H1 (cell line): Measurements from ENCODE around the gene RTN4RL1. TPM values are rescaled to one million over a fixed set of nuclear protein-coding genes. Genes with fewer than 3 reads are reported as not detected.

Experiments used
- CTCF ChIA-PET: fragments of 300-600 bp; sonication (Branson Sonifier 250); formaldehyde crosslinking; loops from one replicate; lab custom pipeline; 2021; ENCODE audit not compliant: partially characterized antibody; lab: Charles Lee
- POLR2A ChIA-PET: fragments of 300-600 bp; sonication (Branson Sonifier 250); formaldehyde crosslinking; loops from one replicate; lab custom pipeline; 2021; ENCODE audit warnings: inconsistent platforms; ENCODE audit not compliant: partially characterized antibody; lab: Charles Lee
- DNase-seq, 2 experiments: peaks; one replicate each; pipeline versions ENCODE4 v3.0.0 to v3.0.0-alpha.2; 2010 to 2022; ENCODE audit warnings: low spot score in 2 of 2, low read depth in 1 of 2, mixed read lengths in 1 of 2
- FAIRE-seq: peaks from 2 replicates; lab custom pipeline; 2011; peaks lifted over from hg19 to GRCh38; lab: Jason Lieb, UNC
- H2AFZ ChIP-seq: 2 replicates; pipeline ENCODE4 v1.8.1; 2012; ENCODE audit warnings: low read length, inconsistent platforms
- H2AK5ac ChIP-seq: 2 replicates; pipeline ENCODE4 v1.6.1; 2013; ENCODE audit warnings: low read depth, low read length
- H2BK120ac ChIP-seq: replicated peaks from 2 replicates; pipeline ENCODE3; 2013; ENCODE audit warnings: low read depth, low read length, inconsistent platforms
- H2BK12ac ChIP-seq: 2 replicates; pipeline ENCODE4 v1.6.1; 2013; ENCODE audit warnings: low read depth, low read length
- H2BK15ac ChIP-seq: 2 replicates; pipeline ENCODE4 v1.6.1; 2013; ENCODE audit warnings: low read length
- H2BK20ac ChIP-seq: 2 replicates; pipeline ENCODE4 v1.6.1; 2013; ENCODE audit warnings: low read length
- H2BK5ac ChIP-seq: 2 replicates; pipeline ENCODE4 v1.6.1; 2013; ENCODE audit warnings: low read depth, low read length
- H3K14ac ChIP-seq: 2 replicates; pipeline ENCODE4 v1.6.1; 2013; ENCODE audit warnings: inconsistent platforms; ENCODE audit not compliant: insufficient read length
- H3K18ac ChIP-seq: 2 replicates; pipeline ENCODE4 v1.6.1; 2013; ENCODE audit warnings: low read length; ENCODE audit errors: extremely low read depth
- H3K23ac ChIP-seq: 2 replicates; pipeline ENCODE4 v1.6.1; 2013; ENCODE audit warnings: inconsistent platforms; ENCODE audit not compliant: insufficient read length
- H3K23me2 ChIP-seq: 2 replicates; pipeline ENCODE4 v1.6.1; 2013; ENCODE audit warnings: low read depth, low read length
- H3K27ac ChIP-seq: 2 replicates; pipeline ENCODE4 v1.6.1; 2011; ENCODE audit warnings: low read depth, low read length, inconsistent platforms
- H3K27me3 ChIP-seq, 4 experiments: replicated peaks in 1 of 4; 1 replicate in 1 of 4; 2 replicates in 3 of 4; pipeline versions ENCODE4 v1.6.1 to v1.8.1; 2011 to 2013; ENCODE audit warnings: low read length in 3 of 4, mild to moderate bottlenecking in 3 of 4, inconsistent platforms in 2 of 4, mixed read lengths in 2 of 4, moderate library complexity in 1 of 4; ENCODE audit not compliant: control insufficient read depth in 3 of 4, insufficient read depth in 3 of 4; ENCODE audit errors: extremely low read depth in 1 of 4
- H3K36me3 ChIP-seq, 4 experiments: 2 replicates each; pipeline versions ENCODE4 v1.6.1 to v1.8.1; 2011 to 2013; ENCODE audit warnings: mild to moderate bottlenecking in 4 of 4, low read length in 3 of 4, moderate library complexity in 2 of 4, control low read depth in 1 of 4, inconsistent platforms in 1 of 4; ENCODE audit not compliant: insufficient read depth in 4 of 4, control insufficient read depth in 2 of 4
- H3K4ac ChIP-seq: replicated peaks from 2 replicates; pipeline ENCODE3; 2013; ENCODE audit warnings: low read length, low read depth, mixed read lengths, inconsistent platforms; ENCODE audit not compliant: insufficient read length
- H3K4me1 ChIP-seq, 4 experiments: replicated peaks in 1 of 4; 1 replicate in 1 of 4; 2 replicates in 3 of 4; pipeline versions ENCODE4 v1.6.1 to v1.8.1; 2011 to 2013; ENCODE audit warnings: low read length in 3 of 4, inconsistent platforms in 2 of 4, mixed read lengths in 1 of 4; ENCODE audit not compliant: insufficient read depth in 4 of 4, control insufficient read depth in 3 of 4
- H3K4me2 ChIP-seq, 2 experiments: 2 replicates each; pipeline versions ENCODE4 v1.6.1 to v1.8.1; 2011 to 2013; ENCODE audit warnings: low read depth in 2 of 2, low read length in 2 of 2, control low read depth in 1 of 2, inconsistent platforms in 1 of 2, mild to moderate bottlenecking in 1 of 2; ENCODE audit not compliant: insufficient read depth in 1 of 2
- H3K4me3 ChIP-seq, 4 experiments: fragments of 200-600, 300-600 bp in 1 of 4; sonication (generic), shearing (Covaris generic), sonication (Bioruptor Twin) in 1 of 4; 2 replicates each; pipeline versions ENCODE4 v1.5.1 to v1.8.1; 2011 to 2016; ENCODE audit warnings: low read length in 4 of 4, low read depth in 3 of 4, control low read depth in 2 of 4, inconsistent platforms in 2 of 4, mild to moderate bottlenecking in 2 of 4, mixed read lengths in 1 of 4, moderate library complexity in 1 of 4; ENCODE audit not compliant: insufficient read depth in 2 of 4; ENCODE audit errors: extremely low read depth in 1 of 4
- H3K56ac ChIP-seq: replicated peaks from 2 replicates; pipeline ENCODE3; 2013; ENCODE audit warnings: low read depth, mild to moderate bottlenecking, mixed read lengths, low read length, inconsistent platforms; ENCODE audit not compliant: insufficient read length
- H3K79me1 ChIP-seq: 2 replicates; pipeline ENCODE4 v1.6.1; 2013; ENCODE audit warnings: low read depth, low read length, control low read depth
- H3K79me2 ChIP-seq, 2 experiments: 2 replicates each; pipeline versions ENCODE4 v1.6.1 to v1.8.1; 2012 to 2013; ENCODE audit warnings: low read length in 2 of 2, mild to moderate bottlenecking in 2 of 2, inconsistent platforms in 1 of 2; ENCODE audit not compliant: insufficient read depth in 2 of 2, control insufficient read depth in 1 of 2
- H3K9ac ChIP-seq, 4 experiments: replicated peaks in 1 of 4; 1 replicate in 1 of 4; 2 replicates in 3 of 4; pipeline versions ENCODE4 v1.6.1 to v1.8.1; 2011 to 2013; ENCODE audit warnings: low read depth in 3 of 4, low read length in 3 of 4, control low read depth in 2 of 4, mild to moderate bottlenecking in 2 of 4, moderate library complexity in 2 of 4, inconsistent platforms in 1 of 4; ENCODE audit errors: extremely low read depth in 1 of 4
- H3K9me3 ChIP-seq, 2 experiments: 2 replicates each; pipeline versions ENCODE4 v1.6.1 to v1.8.1; 2012 to 2013; ENCODE audit warnings: mild to moderate bottlenecking in 2 of 2, moderate library complexity in 2 of 2, control low read depth in 1 of 2, inconsistent platforms in 1 of 2, low read depth in 1 of 2, low read length in 1 of 2, mixed read lengths in 1 of 2; ENCODE audit not compliant: insufficient read depth in 2 of 2
- H4K20me1 ChIP-seq, 2 experiments: replicated peaks in 1 of 2; 2 replicates each; pipeline versions ENCODE3 to v1.8.1; 2011 to 2013; ENCODE audit warnings: inconsistent platforms in 2 of 2, low read length in 2 of 2, mild to moderate bottlenecking in 1 of 2; ENCODE audit not compliant: insufficient read depth in 2 of 2, control insufficient read depth in 1 of 2
- H4K5ac ChIP-seq: 2 replicates; pipeline ENCODE4 v1.6.1; 2013; ENCODE audit warnings: low read length, low read depth, mixed read lengths, inconsistent platforms; ENCODE audit not compliant: insufficient read length
- H4K8ac ChIP-seq: 2 replicates; pipeline ENCODE4 v1.8.0; 2013; ENCODE audit warnings: mild to moderate bottlenecking, moderate library complexity, low read length, inconsistent platforms; ENCODE audit not compliant: insufficient read depth; ENCODE audit errors: extremely low read depth
- H4K91ac ChIP-seq: replicated peaks from 2 replicates; pipeline ENCODE3; 2013; ENCODE audit warnings: low read length, mixed read lengths, inconsistent platforms; ENCODE audit not compliant: insufficient read length
- CHD1 ChIP-seq: IDR thresholded peaks from 2 replicates; pipeline ENCODE4 v1.6.1; 2012; ENCODE audit warnings: low read depth, low read length, improper control_type of control experiment
- EGR1 ChIP-seq: IDR thresholded peaks from 2 replicates; pipeline ENCODE4 v1.6.1; 2011; ENCODE audit warnings: low read depth, low read length, borderline replicate concordance
- RFX5 ChIP-seq: IDR thresholded peaks from 2 replicates; pipeline ENCODE4 v1.6.1; 2011; ENCODE audit warnings: low read depth, low read length, improper control_type of control experiment, borderline replicate concordance
- RNF2 ChIP-seq: fragments of 200-900, 300-1000 bp; sonication (generic); IDR thresholded peaks from 2 replicates; pipeline ENCODE4 v1.7.1; 2016; ENCODE audit warnings: borderline replicate concordance, low read depth, mild to moderate bottlenecking, antibody characterized with exemption, low read length; ENCODE audit not compliant: poor library complexity, severe bottlenecking; ENCODE audit errors: missing control alignments
- SIN3A ChIP-seq, 2 experiments: IDR thresholded peaks in 1 of 2; conservative IDR thresholded peaks in 1 of 2; 2 replicates each; pipeline ENCODE4 v1.6.1; 2011 to 2012; ENCODE audit warnings: low read length in 2 of 2, improper control_type of control experiment in 1 of 2, low read depth in 1 of 2, mild to moderate bottlenecking in 1 of 2
- SUZ12 ChIP-seq: fragments of 200-600 bp; sonication (generic); IDR thresholded peaks from 2 replicates; pipeline ENCODE4 v1.6.1; 2012; ENCODE audit warnings: mild to moderate bottlenecking, inconsistent platforms, low read length, moderate library complexity, mixed read lengths
- WGBS, 2 experiments: shearing (Covaris generic) in 1 of 2; methylation state at CpG; one replicate each; pipeline versions ENCODE4 v1.1.6 to v1.1.7; 2013 to 2015; ENCODE audit warnings: low lambda C conversion rate in 2 of 2, mixed read lengths in 2 of 2, inconsistent platforms in 1 of 2, low coverage in 1 of 2, missing lambda C conversion rate in 1 of 2; ENCODE audit not compliant: insufficient replicate concordance in 2 of 2, insufficient coverage in 1 of 2, insufficient read length in 1 of 2; ENCODE audit errors: extremely low coverage in 1 of 2, missing lambda C conversion rate in 1 of 2; 5-methylcytosine and 5-hydroxymethylcytosine counted together
- polyA plus RNA-seq, 7 experiments: library from polyadenylated mRNA; depleted of rRNA in 3 of 7; stranded (reverse) in 5 of 7; unstranded in 2 of 7; fragments of >200 nt in 5 of 7; fragments of 200-250 nt in 2 of 7; gene quantifications; 1 replicate in 5 of 7; 2 replicates in 1 of 7; 4 replicates in 1 of 7; pipeline versions ENCODE4 v1.2.1 to v1.2.3, GENCODE V29; 2011 to 2013; ENCODE audit warnings: missing spikeins in 2 of 7, mixed read lengths in 2 of 7
- total RNA-seq: library from RNA; stranded (reverse); fragmentation: NEBNext Ultra II Directional; extraction: Animal tissue kit (Norgen Biotek cat#: 25700); gene quantifications from 2 replicates; pipeline ENCODE4 v1.2.1, GENCODE V29; 2021

Gene RTN4RL1
- total and polyA plus RNA-seq, 2 of the 8 experiments (the other 6 are each of a cell fraction or from before 2014, with no cell fraction given), result 0.09 TPM; not detected in 1

DNA sequence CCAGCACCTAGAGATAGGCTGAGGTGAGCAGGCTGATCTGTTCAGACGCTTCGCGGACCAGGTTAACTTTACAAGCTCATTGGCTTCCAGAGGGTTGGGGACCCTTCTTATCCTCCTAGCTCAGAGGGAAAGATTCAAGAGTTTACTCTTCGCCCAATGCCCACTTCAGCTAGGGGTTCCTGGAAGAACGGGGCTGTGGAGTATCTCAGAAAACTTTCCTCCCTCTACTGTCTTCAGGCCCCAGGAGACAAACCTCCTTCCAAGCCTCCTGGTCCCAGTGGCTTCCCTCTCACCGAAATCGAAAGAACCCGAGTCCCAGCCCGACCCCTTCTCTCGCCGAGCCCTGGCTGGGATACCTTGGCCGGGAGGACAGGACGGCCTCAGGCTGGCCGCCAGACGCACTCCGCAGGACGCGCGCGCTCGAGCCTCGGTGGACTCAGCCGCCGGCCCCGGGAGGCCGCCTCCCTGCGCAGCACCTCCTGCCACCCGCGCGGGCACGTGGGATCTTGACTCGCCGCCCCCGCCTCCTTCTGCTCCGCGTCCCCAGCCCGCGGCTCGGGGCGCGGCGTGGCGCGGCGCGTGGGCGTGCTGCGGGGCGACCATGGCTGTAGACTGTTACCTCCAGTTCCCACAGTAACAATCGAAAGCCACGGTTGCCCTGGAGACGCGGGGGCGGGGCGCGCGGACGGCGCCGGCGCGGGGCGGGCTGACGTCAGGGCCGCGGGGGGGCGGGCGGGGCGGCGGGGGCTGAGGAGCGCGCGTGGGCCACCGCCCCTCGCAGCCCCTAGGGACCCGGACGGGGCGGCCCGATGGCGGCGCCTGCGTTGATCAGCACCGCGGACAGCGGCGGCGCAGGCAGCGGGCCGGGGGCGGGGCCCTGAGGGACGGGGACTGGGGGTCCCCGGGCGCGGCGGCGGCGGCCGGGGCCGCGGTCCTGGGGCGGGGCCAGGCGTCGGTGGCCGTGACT, 24.5 kb upstream of the RTN4RL1 start:
- Histone ChIP-seq H3K18ac (no peak overlapping the region), H2AK5ac (no peak overlapping the region), H3K4ac (no peak overlapping the region), H4K20me1 (peaks cover 9 to 13% of the 10 kb centered on the region in 2 experiments), H3K14ac (no peak overlapping the region), H3K4me1 (peaks cover 0 to 6% (median 3%) of the 10 kb centered on the region in 4 experiments; a peak in 5 of 7 replicates), H2BK12ac (no peak overlapping the region), H3K79me1 (no peaks in the 10 kb centered on the region), H3K4me3 (peak overlapping the region in 2 of 4 experiments; percentile 17 to 58; a peak in 5 of 8 replicates), H3K9ac (no peak overlapping the region), H4K91ac (no peak overlapping the region), H4K8ac (no peak overlapping the region), H2BK20ac (no peak overlapping the region), H2BK15ac (no peak overlapping the region), H2BK120ac (no peak overlapping the region), H3K9me3 (no peaks in the 10 kb centered on the region), H3K4me2 (peak overlapping the region; percentile 3 to 71), H3K27ac (no peak overlapping the region), H3K36me3 (peaks cover 0 to 5% (median 0%) of the 10 kb centered on the region in 4 experiments; a peak in 1 of 8 replicates), H3K79me2 (no peaks in the 10 kb centered on the region), H3K23ac (no peak overlapping the region), H4K5ac (no peak overlapping the region), H3K23me2 (peaks cover 8% of the 10 kb centered on the region; the same call in 1 of the 2 replicates), H3K56ac (no peak overlapping the region), H2AFZ (no peak overlapping the region), H3K27me3 (peaks cover 44 to 67% (median 64%) of the 10 kb centered on the region in 4 experiments), H2BK5ac (no peak overlapping the region)
- peak in 1 of 2 experiments; percentile 88 for DNase-seq
- TF ChIP-seq CHD1 (no peak), RNF2 (peak; percentile 34), RFX5 (no peak), SIN3A (conservative IDR thresholded peaks at IDR 0.05 in 1 of 2, IDR thresholded peaks at IDR 0.05 in 1 of 2; ENCODE audit: low read depth in 1 of 2, low read length in 2 of 2) (peak; percentile 48 to 76; a peak in 1 of 4 replicates), EGR1 (peak; percentile 22; the same call in 1 of the 2 replicates), SUZ12 (peak; percentile 53)
- 17% methylated on average over 39 of the region's 104 CpGs; no CpG with 5 or more reads in 1 of the 2 experiments for WGBS, 2 experiments
- ChIA-PET CTCF (interaction anchor here (0.9 to 2.5 kb wide), 4 partner anchors 9 to 196 kb away, joined by 3 to 10 read pairs (median 5); no protein-coding TSS in a partner anchor), POLR2A (no interaction called here)
- FAIRE-seq, result no peak
